ENCODE data around the gene ALOXE3.

The ALOXE3 gene

DNA sequence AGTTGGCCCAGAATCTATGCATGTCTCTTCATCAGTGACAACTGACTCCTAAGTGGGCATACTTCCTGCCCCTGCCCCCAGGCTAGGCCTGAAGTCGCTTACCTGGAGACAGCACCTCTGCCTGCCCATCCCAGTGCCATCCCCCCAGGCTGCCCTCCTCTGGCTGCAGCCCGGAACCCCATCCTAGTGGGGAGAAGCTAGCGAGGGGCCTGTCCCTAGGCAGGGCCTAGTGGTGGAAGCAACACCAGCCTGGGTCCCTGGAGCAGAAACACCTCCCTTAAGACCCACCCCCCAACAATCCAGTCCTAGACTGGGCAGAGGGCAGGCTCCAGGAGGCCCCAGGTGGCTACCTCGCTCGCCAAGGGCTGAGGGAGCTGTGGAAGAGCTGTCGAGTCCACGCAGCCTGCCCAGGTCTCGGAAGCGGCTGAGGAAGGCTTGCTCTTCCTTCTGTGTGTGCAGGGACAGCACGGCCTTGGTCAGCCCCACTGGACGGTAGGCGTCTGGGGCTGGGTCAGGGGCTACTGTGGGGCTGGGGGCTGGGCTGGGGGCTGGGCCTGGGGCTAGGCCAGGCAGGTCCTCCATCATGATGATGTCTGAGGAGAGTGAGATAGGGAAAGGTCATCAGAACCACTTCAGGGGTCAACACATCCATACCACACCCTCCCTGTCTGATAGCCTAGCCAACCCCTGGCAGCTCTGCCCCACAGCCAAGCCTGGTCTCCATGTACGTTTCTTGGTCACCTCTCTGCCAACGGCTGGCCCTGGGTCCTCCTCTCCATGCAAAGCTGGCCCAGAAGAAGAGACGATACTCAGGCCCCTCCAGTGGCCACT lies 26.3 kb upstream of the ALOXE3 start:
- H3K27me3 ChIP-seq (ENCODE audit: control insufficient read depth, insufficient read depth, low read length), result no peaks in the 10 kb centered on the region
- H3K9me3 ChIP-seq (ENCODE audit: control insufficient read depth, low read length), result no peaks in the 10 kb centered on the region
- no peak overlapping the region for H3K9ac ChIP-seq (ENCODE audit: low read length)
- peaks cover 62% of the 10 kb centered on the region for H3K36me3 ChIP-seq (ENCODE audit: control insufficient read depth, insufficient read depth, low read length)
- peaks cover under 1% of the 10 kb centered on the region for H3K4me1 ChIP-seq (ENCODE audit: control insufficient read depth, insufficient read depth, low read length)
- no peak overlapping the region for H3K4me3 ChIP-seq (ENCODE audit: low read length)

GRCh38 chr17:8143581-8144400 lies 25.5 kb upstream of the ALOXE3 start:
- Histone ChIP-seq H3K4me1 (ENCODE audit: control insufficient read depth, insufficient read depth, low read length) (peaks cover 8% of the 10 kb centered on the region), H3K9me3 (ENCODE audit: control insufficient read depth, low read length) (no peaks in the 10 kb centered on the region), H3K36me3 (ENCODE audit: control insufficient read depth, insufficient read depth, low read length) (peaks cover 56% of the 10 kb centered on the region), H3K27me3 (ENCODE audit: control insufficient read depth, insufficient read depth, low read length) (no peaks in the 10 kb centered on the region), H3K4me3 (ENCODE audit: low read length) (no peak overlapping the region), H3K9ac (ENCODE audit: low read length) (no peak overlapping the region)

GRCh38 chr17:8142887-8143580 lies 24.7 kb upstream of the ALOXE3 start:
- H3K4me1 ChIP-seq (ENCODE audit: control insufficient read depth, insufficient read depth, low read length), result peaks cover 16% of the 10 kb centered on the region
- H3K36me3 ChIP-seq (ENCODE audit: control insufficient read depth, insufficient read depth, low read length), result peaks cover 51% of the 10 kb centered on the region
- H3K9me3 ChIP-seq (ENCODE audit: control insufficient read depth, low read length), result no peaks in the 10 kb centered on the region

DNA sequence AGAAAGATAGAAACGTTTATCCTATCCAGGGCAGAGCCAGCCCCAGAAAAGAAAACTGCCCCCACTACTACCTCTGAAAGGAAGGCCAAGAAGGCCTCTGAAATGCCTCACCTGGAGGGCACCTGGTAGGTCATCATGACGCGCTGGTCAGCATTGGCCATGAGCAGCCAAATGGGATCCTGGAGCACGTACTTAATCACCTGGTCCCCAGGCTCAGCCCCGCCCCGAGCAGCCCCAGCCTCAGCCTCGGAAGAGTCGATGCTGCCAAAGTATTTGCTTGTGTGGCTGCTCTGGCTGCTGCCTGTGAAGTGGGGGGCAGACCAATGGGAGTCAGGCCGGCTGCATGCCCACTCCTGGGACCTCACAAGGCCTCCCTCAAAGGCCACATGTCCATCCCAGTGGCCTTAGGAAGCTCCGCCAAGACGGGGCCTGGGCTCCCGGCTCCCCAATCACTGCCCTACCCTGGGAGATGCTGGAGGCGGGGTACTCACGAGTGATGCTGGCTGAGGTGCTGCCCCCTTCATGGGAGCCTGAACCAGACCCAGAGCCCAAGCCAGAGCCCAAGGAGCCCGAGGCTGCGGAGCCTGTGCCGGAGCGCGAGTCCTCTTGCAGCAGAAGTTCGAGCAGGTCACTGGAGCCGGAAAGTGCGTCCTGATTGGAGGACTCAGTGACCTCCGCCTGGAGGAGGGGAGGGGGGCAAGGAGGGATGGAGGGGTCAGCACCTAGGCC lies 24.0 kb upstream of the ALOXE3 start:
- H3K9ac ChIP-seq (ENCODE audit: low read length), result no peak overlapping the region
- no peak overlapping the region for H3K4me3 ChIP-seq (ENCODE audit: low read length)

More at GRCh38 chr17:8142887-8143580, 24.7 kb upstream of the ALOXE3 start:
- Histone ChIP-seq H3K27me3 (ENCODE audit: control insufficient read depth, insufficient read depth, low read length) (no peaks in the 10 kb centered on the region), H3K4me3 (ENCODE audit: low read length) (no peak overlapping the region), H3K9ac (ENCODE audit: low read length) (no peak overlapping the region)

DNA sequence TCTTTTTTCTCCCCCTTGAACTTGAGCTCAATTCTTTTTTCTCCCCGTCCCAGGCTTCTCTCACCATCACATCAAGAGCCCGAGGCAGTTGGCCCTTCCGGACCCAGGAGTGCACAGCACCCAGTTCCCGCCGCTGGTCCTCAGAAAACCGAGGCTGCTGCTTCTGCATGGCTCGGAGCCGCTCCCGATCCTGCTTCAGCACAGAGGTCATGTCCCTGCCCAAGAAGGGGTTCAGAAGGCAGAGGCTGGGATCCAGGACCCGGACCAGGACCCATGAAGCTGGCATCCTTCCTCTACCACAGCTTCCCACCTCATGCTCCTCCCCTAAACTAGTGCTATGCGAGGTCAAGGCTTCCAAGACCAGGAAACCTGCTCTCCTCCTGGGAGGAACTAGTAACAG lies 23.4 kb upstream of the ALOXE3 start:
- no peak overlapping the region for H3K9ac ChIP-seq (ENCODE audit: low read length)
- H3K4me3 ChIP-seq (ENCODE audit: low read length), result no peak overlapping the region
- peaks cover 38% of the 10 kb centered on the region for H3K36me3 ChIP-seq (ENCODE audit: control insufficient read depth, insufficient read depth, low read length)
- H3K9me3 ChIP-seq (ENCODE audit: control insufficient read depth, low read length), result no peaks in the 10 kb centered on the region
- H3K4me1 ChIP-seq (ENCODE audit: control insufficient read depth, insufficient read depth, low read length), result peaks cover 18% of the 10 kb centered on the region
- no peaks in the 10 kb centered on the region for H3K27me3 ChIP-seq (ENCODE audit: control insufficient read depth, insufficient read depth, low read length)

More for the DNA sequence above, 24.0 kb upstream of the ALOXE3 start:
- Histone ChIP-seq H3K4me1 (ENCODE audit: control insufficient read depth, insufficient read depth, low read length) (peaks cover 18% of the 10 kb centered on the region), H3K27me3 (ENCODE audit: control insufficient read depth, insufficient read depth, low read length) (no peaks in the 10 kb centered on the region), H3K9me3 (ENCODE audit: control insufficient read depth, low read length) (no peaks in the 10 kb centered on the region), H3K36me3 (ENCODE audit: control insufficient read depth, insufficient read depth, low read length) (peaks cover 44% of the 10 kb centered on the region)

GRCh38 chr17:8141045-8141444 lies 22.7 kb upstream of the ALOXE3 start:
- Histone ChIP-seq H3K4me1 (ENCODE audit: control insufficient read depth, insufficient read depth, low read length) (peaks cover 18% of the 10 kb centered on the region), H3K27me3 (ENCODE audit: control insufficient read depth, insufficient read depth, low read length) (no peaks in the 10 kb centered on the region), H3K36me3 (ENCODE audit: control insufficient read depth, insufficient read depth, low read length) (peaks cover 31% of the 10 kb centered on the region), H3K9me3 (ENCODE audit: control insufficient read depth, low read length) (no peaks in the 10 kb centered on the region), H3K4me3 (ENCODE audit: low read length) (no peak overlapping the region), H3K9ac (ENCODE audit: low read length) (no peak overlapping the region)

- peaks cover 24% of the 10 kb centered on the region for H3K36me3 ChIP-seq (ENCODE audit: control insufficient read depth, insufficient read depth, low read length)
Measured at GRCh38 chr17:8140065-8141029, 22.0 kb upstream of the ALOXE3 start.

GRCh38 chr17:8138672-8139371 lies 20.5 kb upstream of the ALOXE3 start:
- peak overlapping the region; percentile 72 for H3K9ac ChIP-seq (ENCODE audit: low read length)
- no peaks in the 10 kb centered on the region for H3K27me3 ChIP-seq (ENCODE audit: control insufficient read depth, insufficient read depth, low read length)
- peaks cover 20% of the 10 kb centered on the region for H3K36me3 ChIP-seq (ENCODE audit: control insufficient read depth, insufficient read depth, low read length)
- H3K9me3 ChIP-seq (ENCODE audit: control insufficient read depth, low read length), result no peaks in the 10 kb centered on the region
- H3K4me3 ChIP-seq (ENCODE audit: low read length), result no peak overlapping the region
- H3K4me1 ChIP-seq (ENCODE audit: control insufficient read depth, insufficient read depth, low read length), result peaks cover 18% of the 10 kb centered on the region

More at GRCh38 chr17:8140065-8141029, 22.0 kb upstream of the ALOXE3 start:
- Histone ChIP-seq H3K9ac (ENCODE audit: low read length) (no peak overlapping the region), H3K9me3 (ENCODE audit: control insufficient read depth, low read length) (no peaks in the 10 kb centered on the region), H3K27me3 (ENCODE audit: control insufficient read depth, insufficient read depth, low read length) (no peaks in the 10 kb centered on the region), H3K4me3 (ENCODE audit: low read length) (no peak overlapping the region), H3K4me1 (ENCODE audit: control insufficient read depth, insufficient read depth, low read length) (peaks cover 18% of the 10 kb centered on the region)

GRCh38 chr17:8138374-8138671 lies 20.0 kb upstream of the ALOXE3 start:
- Histone ChIP-seq H3K4me1 (ENCODE audit: control insufficient read depth, insufficient read depth, low read length) (peaks cover 18% of the 10 kb centered on the region), H3K4me3 (ENCODE audit: low read length) (no peak overlapping the region), H3K27me3 (ENCODE audit: control insufficient read depth, insufficient read depth, low read length) (no peaks in the 10 kb centered on the region), H3K9ac (ENCODE audit: low read length) (peak overlapping the region; percentile 47), H3K36me3 (ENCODE audit: control insufficient read depth, insufficient read depth, low read length) (peaks cover 20% of the 10 kb centered on the region), H3K9me3 (ENCODE audit: control insufficient read depth, low read length) (no peaks in the 10 kb centered on the region)

DNA sequence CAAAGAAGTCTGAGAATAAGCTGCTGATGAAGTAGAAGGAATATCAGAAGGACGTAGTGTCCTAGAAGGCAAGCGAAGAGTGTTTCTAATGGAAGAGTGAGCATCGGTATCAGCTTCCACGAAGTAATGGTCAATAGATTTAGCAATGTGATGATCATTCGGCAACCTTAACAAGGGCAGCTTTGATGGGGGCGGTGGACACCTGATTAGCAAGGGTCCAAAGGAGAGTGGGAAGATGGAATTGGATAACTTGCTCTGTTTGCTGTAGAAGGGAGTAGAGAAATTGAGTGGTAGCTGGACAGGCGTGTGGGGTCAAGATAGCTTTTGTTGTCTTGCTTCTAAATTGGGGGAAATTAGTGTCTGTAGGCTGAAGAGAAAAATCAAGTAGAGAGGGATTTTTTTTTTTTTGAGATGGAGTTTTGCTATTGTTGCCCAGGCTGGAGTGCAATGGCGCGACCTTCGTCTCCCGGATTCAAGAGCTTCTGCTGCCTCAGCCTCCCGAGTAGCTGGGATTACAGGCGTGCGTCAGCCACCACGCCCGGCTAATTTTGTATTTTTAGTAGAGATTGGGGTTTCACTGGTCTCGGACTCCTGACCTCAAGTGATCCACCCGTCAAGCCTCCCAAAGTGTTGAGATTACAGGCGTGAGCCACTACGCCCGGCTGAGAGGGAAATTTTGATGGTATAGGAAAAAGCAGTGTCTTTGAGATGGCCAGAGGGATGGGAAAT lies 19.5 kb upstream of the ALOXE3 start:
- H3K9me3 ChIP-seq (ENCODE audit: control insufficient read depth, low read length), result no peaks in the 10 kb centered on the region
- peaks cover 20% of the 10 kb centered on the region for H3K36me3 ChIP-seq (ENCODE audit: control insufficient read depth, insufficient read depth, low read length)
- H3K27me3 ChIP-seq (ENCODE audit: control insufficient read depth, insufficient read depth, low read length), result no peaks in the 10 kb centered on the region
- H3K4me1 ChIP-seq (ENCODE audit: control insufficient read depth, insufficient read depth, low read length), result peaks cover 18% of the 10 kb centered on the region
- H3K9ac ChIP-seq (ENCODE audit: low read length), result peak overlapping the region; percentile 47
- H3K4me3 ChIP-seq (ENCODE audit: low read length), result no peak overlapping the region
